Tongue (tissue), 2 donors: ENCODE measurements around the gene UBALD1. TPM values are rescaled to one million over a fixed set of nuclear protein-coding genes. Genes with fewer than 3 reads are reported as not detected.

Source experiments
- DNase-seq: peaks from one replicate; pipeline ENCODE4 v3.0.0-alpha.2; 2015
- total RNA-seq: library from RNA; depleted of rRNA; stranded (reverse); fragments of >200 nt; gene quantifications from one replicate; pipeline ENCODE4 v1.2.3, GENCODE V29; 2014

Gene UBALD1
- total RNA-seq, 1 donor from 2014 or later = 13.3 TPM

DNA sequence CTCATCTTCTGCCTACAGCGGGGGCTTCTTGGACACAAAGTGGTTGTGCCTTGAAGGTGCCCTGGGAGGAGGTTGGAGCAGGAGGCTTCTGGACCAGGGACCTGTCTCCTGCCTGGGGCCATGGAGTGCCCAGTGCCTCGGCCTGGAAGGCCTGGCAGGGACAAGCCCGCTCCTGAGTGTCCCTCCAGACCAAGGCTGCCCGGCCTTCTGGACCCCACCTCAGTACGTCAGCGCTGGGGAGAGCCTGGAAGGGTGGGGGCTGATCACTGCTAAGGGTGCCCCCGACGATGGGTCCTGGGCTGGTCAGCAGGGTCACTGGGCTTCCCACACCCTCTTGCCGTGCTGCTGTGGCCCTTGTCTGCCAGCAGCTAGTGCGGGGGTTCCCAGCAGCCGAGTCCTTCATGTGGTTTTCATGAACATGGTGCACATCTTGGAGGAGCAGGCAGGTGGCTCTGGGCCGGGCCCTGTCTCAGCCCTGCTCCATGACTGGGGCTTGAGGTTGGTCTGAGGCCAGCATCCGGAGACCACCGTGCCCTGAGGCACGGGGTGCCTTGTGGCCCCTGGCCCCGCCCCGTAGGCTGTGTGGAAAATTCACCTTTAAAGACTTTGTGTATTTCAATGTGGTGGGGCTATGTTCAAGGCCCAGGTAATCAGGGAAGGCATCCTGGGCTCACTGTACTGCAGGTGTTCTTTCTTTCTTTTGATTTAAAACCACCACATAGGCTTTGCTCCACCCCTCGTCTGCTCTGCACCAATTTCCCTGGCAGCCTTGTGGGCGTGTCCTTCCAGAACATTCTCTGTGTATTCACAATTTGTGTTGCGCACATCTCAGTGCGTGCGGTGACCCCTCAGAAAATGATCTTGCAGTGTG is 32.3 kb upstream of the UBALD1 start:
- DNase-seq = no peak

DNA sequence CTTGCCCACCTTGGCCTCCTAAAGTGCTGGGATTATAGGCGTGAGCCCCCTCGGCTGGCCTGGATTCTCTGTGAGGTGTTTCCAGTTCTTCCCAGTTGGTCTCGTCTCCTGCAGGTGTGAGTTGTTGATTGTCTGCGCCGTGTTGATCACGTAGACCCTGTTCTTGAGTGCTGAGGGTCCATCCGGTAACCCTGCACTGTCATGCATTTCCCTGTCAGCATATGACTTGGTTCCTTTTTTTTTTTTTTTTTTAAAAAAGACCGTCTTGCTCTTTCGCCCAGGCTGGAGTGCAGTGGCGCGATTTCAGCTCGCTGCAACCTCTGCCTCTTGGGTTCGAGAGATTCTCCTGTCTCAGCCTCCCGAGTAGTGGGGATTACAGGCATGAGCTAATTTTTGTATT is 27.2 kb upstream of the UBALD1 start:
- no peak for DNase-seq

DNA sequence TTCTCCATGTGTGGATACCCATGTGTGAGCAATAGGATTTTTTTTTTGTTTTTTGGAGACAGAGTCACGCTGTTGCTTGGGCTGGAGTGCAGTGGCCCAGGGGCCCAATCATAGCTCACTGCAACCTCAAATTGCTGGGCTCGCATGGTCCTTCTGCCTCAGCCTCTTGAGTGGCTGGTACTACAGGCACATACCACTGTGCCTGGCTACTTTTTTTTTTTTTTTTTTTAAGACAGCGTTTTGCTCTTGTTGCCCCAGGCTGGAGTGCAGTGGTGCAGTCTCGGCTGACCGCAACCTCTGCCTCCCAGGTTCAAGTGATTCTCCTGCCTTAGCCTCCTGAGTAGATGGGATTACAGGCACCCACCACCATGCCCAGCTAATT is 26.6 kb upstream of the UBALD1 start:
- DNase-seq = no peak

- no peak for DNase-seq
Measured at GRCh38 chr16:4640572-4641305, 26.1 kb upstream of the UBALD1 start.

GRCh38 chr16:4639899-4640509 is 25.3 kb upstream of the UBALD1 start:
- DNase-seq = no peak

DNA sequence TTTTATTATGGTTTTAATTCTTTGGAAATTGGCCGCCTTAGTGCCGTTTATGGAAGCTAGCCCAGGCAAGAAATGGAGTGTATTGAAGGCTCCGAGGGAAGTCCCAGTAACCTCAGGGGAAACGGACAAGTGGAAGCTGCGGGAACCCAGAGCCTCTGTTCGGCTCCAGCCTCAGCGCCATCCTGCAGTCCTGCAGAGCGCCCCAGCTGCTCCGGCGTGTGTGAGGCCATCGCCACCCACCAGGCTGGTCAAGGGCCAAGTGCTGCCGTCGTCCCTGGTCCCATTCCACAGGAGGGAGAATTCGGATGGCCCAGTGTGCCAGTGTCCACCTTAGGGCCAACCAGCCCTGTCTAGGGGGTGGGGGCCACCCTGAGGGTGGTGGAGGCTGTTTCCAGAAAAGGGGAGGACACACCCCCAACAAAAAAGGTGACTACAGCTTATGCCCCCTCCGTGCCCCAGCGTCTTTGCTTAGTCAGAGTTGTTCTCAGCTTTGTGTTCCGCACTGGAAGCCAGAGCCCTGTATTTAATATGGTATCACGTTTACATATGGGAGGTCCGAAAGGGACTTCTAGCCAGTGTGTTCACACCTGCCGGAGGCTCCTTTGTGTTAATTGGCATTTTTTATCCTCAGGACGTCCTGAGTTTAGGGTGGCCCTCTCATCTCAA is 22.9 kb upstream of the UBALD1 start:
- no peak for DNase-seq

GRCh38 chr16:4636196-4636595 is 21.5 kb upstream of the UBALD1 start:
- no peak for DNase-seq

- no peak for DNase-seq
Measured at GRCh38 chr16:4634768-4635167, 20.1 kb upstream of the UBALD1 start.

GRCh38 chr16:4633910-4634635 is 19.4 kb upstream of the UBALD1 start:
- no peak for DNase-seq

- no peak for DNase-seq
Measured at GRCh38 chr16:4631444-4631843, 16.8 kb upstream of the UBALD1 start.

- DNase-seq = no peak
Measured at GRCh38 chr16:4628283-4628682, 13.6 kb upstream of the UBALD1 start.

GRCh38 chr16:4626396-4626795 is 11.7 kb upstream of the UBALD1 start:
- no peak for DNase-seq

DNA sequence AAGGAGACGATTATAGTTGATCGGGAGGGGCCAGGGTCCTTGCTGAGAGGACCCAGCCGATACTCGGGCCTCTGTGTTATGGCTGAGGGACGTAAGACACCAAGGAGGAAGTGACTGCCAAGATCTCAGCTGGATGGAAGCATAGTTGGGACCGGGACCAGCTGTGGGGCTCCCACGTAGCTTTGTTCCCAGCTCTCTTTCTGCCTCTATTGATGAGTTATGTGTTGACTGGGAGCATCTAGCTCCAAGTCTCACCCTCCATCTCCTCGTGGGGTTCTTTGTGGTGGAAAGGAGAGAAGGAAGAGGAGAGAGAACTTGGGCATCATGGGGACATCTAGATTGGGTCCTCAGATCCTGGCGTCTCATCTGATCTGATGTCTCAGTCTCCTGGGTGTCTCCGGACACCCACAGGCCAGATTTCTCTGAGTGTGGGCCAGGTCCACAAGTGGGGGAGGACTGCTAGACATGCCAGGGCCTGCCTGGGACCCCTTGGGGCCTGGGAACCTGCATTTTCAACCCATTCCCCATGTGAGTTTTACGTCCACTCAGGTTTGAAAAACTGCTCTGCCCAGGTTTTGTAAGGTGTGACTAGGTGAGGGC is 11.0 kb upstream of the UBALD1 start:
- no peak for DNase-seq

- DNase-seq = peak; percentile 60
Measured at GRCh38 chr16:4624827-4625559, 10.3 kb upstream of the UBALD1 start.

DNA sequence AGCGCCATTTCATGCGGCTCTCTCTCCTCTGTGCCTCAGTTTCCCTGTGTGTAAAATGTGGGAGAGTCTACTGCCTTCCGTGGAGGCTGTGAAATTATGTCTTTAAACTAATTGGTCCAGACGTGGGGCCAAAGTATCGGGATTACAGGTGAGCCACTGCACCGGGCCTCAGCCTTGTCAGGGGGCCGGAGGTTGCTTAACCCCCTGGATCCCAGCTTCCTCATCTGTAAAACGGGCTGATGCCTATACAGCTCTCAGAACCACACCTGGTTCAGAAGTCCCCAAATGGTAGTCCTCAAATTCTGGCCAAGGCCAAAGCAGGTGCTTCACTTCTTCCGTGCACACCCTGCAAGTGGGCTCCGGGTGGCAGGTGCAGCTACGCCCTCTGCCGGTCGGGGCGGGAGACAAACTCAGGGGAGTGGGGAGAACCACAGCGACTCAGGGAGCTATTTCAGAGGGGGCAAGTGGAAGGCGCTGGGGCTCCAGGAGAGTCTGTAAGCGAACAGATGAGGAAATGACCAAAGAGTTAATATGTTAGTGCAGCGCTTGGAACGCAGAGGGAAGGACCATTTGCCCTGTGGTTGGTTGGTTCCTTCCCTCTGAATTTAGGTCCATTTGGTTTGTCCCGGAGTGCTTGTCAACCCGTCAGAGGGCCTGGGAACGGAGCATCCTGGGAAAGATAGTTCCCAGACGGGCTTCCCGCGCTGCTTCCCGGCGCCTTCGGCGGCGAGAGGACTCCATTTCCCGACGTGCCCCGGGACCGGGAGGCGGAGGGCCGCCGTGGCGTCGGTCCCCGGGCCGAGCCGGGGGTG is 9.5 kb upstream of the UBALD1 start, which contains the start of gene MGRN1:
Gene MGRN1 (plus strand): TSS at position 812 of the 812 bp plus-strand sequence. CDS start 135 bp downstream, outside the sequence.
- DNase-seq = peak; percentile 99

DNA sequence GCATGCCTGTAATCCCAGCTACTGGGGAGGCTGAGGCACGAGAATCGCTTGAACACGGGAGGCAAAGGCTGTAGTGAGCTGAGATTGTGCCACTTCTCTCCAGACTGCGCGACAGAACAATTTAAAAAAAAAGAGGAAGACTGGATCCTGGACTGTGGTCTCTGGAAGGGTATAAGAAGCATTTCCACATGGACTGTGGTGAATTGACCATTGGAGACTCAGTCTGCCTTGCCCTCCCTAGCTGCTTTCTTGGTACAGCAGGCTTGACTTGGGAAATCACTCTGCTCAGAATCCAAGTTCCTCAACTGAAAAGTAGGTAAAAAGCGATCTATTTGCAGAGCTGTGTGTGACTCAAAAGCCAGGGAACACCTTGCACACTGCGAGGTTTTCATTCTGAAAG is 8.9 kb upstream of the UBALD1 start:
- no peak for DNase-seq

- DNase-seq = no peak
Measured at GRCh38 chr16:4618645-4619418, 4.1 kb upstream of the UBALD1 start.

DNA sequence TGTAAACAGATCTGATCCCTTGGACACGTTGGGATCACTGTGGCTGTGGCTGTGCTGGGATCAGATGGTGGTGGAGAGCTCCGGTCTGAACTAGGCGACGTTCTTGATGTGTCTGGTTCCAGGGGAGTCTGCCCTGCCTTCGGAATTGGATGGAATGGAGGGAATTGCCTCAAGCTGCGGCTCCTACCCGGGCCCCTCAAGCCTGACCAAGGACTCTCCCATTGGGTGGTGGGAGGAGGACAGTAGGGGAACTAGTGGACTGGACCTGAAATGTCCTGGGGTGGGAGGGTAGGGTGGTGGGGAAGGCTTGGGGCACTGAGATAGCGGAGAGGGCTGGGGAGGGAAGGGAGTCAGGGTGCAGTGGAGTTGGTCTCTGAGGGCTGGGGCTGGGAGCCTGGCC is 3.2 kb upstream of the UBALD1 start:
- DNase-seq = no peak
